Hematopoietic multipotent progenitor cell treated with erythropoietin and hydrocortisone succinate and interleukin-3 and kit ligand, for 15 days (in vitro differentiated cells): Measurements from ENCODE around the gene PTPRM.
"Not testable (repeated sequence)": the region's sequence is repeated elsewhere in the genome, so short reads cannot be mapped to it uniquely, and the experiment has no call there.

ENCODE experiments used
- DNase-seq: peaks from one replicate; pipeline ENCODE4 v3.0.0-alpha.2; 2015; ENCODE audit warnings: low spot score

PTPRM gene

DNA sequence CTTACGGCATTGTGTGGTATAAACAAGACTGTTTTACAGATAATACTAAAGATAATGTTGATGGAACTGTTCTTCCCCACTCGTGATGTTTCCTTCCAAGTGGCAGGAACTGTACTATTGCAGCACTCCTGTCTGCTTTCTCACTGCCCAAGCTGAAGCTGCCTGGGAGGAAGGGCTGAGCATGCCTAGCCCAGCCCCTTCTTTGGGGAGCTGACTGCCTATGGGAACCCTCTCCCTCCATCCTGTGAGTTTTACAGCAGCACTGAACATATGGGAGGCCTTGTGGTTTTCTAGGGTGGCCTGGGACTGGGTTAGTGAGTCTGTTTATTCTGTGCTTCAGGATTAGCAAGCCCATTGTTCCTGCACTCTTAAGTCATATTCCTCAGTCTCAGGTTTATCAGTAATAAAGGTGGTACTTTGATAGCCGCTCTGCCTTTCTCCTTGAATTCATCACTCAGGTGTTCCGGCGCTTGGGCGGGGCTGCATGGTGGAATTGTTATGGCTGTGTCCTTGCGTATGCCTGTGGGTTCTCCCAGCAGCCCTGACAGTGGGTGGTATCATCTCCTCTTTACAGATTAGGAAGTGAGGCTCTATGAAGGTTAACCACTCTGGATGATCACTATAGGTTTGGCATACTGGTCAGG lies 379.7 kb downstream of the PTPRM start:
- DNase-seq, result no peak

GRCh38 chr18:7950380-7951136 lies 383.4 kb downstream of the PTPRM start:
- DNase-seq, result no peak

GRCh38 chr18:7953095-7953958 lies 386.2 kb downstream of the PTPRM start:
- DNase-seq, result no peak

- DNase-seq, result no peak
These were observed 387.1 kb downstream of the PTPRM start for GRCh38 chr18:7954238-7954637.

DNA sequence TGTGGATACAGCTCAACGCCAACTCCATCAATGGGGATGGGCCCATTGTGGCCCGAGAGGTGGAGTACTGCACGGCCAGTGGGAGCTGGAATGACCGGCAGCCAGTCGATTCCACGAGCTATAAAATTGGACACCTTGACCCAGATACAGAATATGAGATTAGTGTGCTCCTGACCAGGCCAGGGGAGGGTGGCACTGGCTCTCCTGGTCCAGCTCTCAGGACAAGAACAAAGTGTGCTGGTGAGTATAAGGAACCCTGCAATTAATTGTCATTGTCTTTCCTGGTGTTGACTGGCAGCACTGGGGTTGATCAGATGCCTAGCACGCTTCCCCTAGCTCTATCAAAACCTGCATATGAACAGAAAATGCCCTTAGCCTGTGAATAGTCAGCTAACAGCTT lies 388.1 kb downstream of the PTPRM start:
- DNase-seq, result no peak

GRCh38 chr18:7957297-7957696 lies 390.2 kb downstream of the PTPRM start:
- DNase-seq, result no peak

DNA sequence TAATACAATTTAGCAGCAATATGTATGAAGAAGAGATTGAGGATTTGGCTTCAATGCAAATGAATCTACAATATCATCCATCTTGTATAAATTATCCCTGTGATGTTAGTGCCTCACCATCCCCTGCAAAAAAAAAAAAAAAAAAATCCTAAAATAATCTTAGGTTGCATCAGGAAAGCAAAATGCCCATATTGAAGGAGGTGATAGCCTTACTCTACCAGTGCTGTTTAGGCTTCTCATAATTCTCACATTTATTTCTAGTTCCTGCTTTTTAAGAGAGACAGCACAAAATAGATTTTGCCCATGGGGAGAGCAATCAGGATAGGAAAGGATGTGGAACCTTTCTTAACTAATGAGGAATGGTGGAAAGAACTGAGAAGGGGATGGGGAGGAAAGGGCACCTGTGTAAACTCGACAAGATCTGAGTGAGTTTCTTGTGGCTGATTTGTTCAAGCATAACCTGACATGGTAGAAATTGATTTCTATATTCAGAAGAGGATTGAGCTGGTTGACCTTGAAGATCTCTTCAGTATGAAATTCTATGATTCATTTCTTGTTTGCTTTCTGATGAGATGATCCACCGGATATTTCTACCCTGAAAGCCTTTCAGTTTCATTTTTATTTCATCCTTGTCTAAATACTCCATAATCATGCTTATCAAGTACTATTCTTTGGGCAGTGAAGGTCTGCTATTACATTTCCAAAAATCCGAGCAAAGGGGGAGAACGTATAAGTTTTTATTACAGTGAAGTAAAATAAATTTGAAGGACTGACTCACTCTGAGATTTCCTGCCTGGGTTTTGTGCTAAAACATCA lies 391.2 kb downstream of the PTPRM start:
- DNase-seq, result no peak

DNA sequence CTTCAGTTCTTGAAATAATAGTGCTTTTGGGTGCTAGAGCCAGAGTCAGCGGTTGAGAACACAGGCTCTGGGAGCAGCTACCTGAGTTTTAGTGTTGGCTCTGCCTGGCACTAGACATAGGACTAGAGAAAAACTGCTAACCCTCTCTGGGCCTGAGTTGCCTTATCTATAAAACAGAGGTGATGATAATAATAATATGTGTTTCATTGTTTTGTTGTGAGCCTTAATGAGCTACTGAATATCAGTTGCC lies 391.7 kb downstream of the PTPRM start:
- DNase-seq, result no peak

- DNase-seq, result not testable (repeated sequence)
These were observed 399.6 kb downstream of the PTPRM start for GRCh38 chr18:7966682-7967081.

DNA sequence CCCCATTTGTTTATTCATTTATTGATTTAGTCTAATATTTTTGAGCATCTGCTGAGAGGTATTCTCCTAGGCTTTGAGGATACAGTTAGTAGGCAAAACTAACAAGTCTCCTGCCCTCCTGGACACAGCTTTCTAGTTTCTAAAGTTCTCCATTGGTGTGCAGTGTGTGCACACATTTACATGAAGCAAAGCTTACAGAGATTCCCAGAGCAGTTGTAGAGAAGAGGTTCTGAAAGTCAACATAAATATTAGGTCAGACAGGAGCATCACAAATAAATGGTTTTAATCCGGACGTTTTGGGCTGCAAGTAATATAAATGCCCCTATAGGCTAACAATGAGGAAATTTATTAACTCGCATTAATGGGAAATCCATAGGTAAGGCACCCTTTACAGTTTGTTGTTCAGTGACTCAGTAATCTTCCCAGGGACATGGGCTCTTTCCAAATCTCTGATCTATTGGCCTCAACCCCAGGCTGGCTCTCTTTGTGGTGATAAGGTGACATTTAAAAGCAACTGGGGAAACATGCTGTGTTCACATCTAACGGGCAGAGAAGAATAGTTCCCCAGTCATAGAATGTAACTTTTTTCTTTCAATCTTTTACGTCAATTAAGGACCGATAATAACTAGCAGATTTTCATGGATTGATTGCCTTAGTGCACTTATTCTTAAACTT lies 407.2 kb downstream of the PTPRM start:
- no peak for DNase-seq

DNA sequence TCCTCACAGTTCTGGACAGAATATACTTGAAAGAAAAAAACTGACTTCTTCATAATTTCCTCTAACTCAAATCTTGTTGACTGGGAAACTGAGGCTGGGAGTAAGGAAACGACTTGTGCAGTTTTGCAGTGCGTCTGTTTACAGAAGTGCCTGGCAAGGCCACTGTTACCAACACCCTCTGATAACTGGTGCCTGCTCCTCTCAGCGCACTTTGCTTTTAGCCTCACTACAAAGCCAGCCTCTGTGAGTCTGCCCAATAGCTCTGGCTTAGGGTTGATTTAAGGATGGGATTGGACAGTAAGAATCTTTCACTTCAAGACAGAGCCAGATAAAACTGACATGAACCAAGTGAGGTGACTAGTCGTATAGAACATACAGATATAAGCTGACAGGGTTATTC lies 410.8 kb downstream of the PTPRM start:
- no peak for DNase-seq

DNA sequence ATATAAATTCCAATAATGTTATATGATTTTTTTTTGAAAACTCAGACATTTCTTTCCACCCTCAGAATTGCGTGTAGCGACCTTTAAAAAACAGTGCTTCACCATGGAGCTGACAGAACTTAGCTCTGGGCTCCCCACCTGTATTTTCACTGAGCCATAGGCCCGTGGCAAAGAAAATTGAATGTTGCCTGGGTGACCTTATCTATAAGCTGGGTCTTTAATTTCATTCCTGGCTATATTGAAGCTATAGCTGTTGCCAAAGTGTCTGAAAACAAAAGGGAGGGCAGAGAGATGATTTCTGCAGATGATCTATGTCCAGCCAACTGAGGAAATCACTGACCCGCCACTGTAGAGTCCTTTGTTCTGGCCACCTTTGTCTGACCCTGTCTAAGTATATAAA lies 411.7 kb downstream of the PTPRM start:
- DNase-seq, result no peak

GRCh38 chr18:7979714-7980113 lies 412.6 kb downstream of the PTPRM start:
- no peak for DNase-seq

GRCh38 chr18:7980136-7980535 lies 413.0 kb downstream of the PTPRM start:
- no peak for DNase-seq

GRCh38 chr18:7980656-7981055 lies 413.5 kb downstream of the PTPRM start:
- no peak for DNase-seq

DNA sequence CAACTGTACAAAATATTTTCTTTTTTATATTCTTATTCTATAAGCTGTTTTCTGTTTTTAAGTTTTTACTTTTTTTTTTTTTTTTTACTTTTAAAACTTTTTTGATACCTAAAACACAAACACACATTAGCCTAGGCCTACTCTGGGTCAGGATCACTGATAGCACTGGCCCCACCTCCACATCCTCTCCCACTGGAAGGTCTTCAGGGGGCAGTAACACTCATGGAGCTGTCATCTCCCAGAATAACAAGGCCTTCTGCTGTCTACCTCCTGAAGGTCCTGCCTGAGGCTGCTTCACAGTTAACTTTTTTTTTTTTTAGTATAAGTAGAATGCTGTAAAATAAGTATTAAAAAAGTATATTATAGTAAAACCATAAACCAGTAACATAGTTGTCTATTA lies 415.1 kb downstream of the PTPRM start:
- no peak for DNase-seq

DNA sequence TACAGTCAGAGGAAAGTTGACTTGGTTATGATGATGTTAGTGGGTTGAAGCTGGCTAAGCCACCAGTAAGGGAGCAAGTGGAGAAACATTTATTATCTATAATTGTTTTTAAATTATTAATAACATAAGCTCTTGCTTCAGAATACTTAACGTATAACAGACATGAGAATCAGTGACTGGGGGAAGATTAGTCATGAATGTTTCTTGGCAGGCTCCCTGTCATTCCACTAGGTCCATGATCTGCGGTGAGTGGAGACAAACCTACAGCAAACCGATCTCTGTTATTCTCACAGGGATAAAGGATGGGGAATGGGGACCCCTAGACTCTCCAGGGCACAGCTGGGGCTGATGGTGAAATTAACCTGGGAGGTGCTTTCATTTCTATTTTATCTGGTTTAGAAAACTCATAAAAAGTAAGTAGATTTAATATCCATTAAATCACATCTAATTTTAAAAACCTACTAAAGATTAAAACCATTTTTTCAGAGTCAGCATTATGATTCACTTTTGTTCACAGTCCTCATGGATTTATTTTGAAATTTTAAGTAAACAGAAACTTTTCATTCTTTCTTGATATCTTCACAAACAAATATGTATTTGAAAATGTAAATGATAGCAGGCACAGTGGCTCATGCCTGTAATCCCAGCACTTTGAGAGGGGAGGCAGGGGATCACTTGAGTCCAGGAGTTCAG lies 420.3 kb downstream of the PTPRM start:
- DNase-seq, result no peak

DNA sequence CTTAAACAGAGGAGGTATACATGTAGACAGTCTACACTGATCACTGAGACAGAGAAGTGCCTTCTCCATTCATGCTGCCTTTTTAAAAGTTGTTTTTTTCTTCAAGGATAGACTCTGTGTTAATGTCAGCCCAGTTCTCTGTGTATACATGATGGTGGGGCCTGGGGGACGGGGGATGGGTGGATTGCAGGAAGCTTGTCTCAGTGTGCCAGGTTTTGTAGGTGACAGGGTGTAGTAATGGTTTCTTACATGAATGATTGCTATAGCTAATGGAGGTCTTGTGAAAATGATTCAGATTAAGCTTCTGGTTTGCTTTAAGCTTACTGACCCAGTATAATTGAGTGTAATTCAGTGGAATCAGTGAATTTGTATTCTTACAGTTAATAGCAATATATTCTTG lies 423.6 kb downstream of the PTPRM start:
- no peak for DNase-seq

DNA sequence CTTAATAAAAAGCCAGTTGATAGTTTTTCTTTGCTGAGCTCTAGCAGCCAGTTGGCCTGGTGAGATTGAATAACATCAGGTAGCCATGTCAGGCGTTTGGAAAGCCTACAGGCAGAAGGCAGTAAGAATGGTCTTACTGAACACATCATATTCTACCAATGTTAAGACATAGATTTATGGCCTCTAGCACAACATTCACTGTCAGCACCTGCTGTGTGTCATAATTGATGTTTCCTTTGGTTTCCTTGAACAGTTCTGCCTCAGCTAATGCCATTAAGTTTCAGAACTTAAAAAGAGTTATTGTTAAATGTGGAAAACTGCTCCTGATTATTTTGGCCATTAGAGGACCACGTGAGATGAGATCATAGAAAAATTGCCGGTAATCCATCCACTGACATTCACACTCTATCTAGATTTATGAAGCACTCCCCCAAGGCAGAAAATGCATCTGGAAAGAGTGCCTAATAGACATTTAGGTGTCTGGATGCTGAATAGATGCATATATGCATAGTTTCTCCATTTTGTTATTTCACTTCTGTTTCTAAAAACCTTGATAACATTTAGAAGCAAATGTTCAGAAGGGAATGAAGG lies 434.7 kb downstream of the PTPRM start:
- DNase-seq, result no peak

DNA sequence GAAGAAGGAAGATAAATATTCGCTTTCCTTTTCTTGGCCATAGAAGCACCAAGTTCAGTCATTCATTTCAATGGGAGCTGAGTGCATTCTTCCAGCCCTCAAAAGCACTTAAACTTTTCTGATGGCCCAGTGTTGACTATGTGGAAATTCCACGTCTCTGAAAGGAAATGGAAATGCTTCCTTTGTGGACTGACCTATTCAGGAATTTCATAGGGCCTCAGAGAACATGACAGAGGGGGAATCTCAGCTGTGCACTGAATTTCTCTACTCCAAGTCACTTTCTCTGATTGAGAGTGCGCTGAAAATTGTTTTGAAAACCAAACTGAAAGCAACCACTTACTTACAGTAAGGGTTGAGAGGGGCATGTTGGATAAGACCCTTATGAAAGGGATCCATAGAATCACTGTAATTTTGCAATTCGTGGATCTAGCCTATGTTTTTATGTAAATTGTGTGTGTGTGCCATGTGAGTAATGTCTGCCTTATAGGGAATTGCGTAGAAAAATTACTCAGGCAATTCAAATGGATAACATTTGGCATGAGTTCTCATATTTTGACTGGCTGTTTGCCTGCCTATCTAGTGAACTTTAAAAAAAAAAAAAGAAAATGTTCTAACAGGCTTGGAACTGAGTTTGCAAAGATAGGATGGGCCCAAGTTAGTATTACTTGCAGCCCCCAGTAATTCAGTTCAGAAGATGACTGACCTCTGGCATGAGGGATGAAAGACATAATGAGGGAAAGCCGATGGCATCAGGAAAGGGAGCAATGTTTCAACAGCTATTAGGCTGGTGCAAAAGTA lies 437.0 kb downstream of the PTPRM start:
- DNase-seq, result no peak
